SK-N-SH treated with all-trans-retinoic acid at 6 μM for 48 hours (cell line): ENCODE data around the gene GALNT12.

ENCODE experiments used
- ATAC-seq: fragments of 200-7000 bp; cut with Tn5 transposase; 3 replicates; pipeline ENCODE4 v1.9.1; 2020; ENCODE audit warnings: mild to moderate bottlenecking, moderate library complexity
- ARNTL ChIP-seq: fragments of 450-650 bp; formaldehyde crosslinking; IDR thresholded peaks from 2 replicates; pipeline ENCODE4 v1.5.0; 2020; ENCODE audit warnings: low read depth, mild to moderate bottlenecking, moderate library complexity, borderline replicate concordance
- BACH2 ChIP-seq: fragments of 250-450 bp; sonication (Bioruptor Pico); IDR thresholded peaks from 2 replicates; pipeline ENCODE4 v1.9.0; 2021; ENCODE audit warnings: mild to moderate bottlenecking, borderline replicate concordance
- CREB5 ChIP-seq: fragments of 250-450 bp; sonication (Bioruptor Pico); IDR thresholded peaks from 2 replicates; pipeline ENCODE4 v1.5.1; 2020; ENCODE audit warnings: low read depth, mild to moderate bottlenecking, moderate library complexity
- CSDC2 ChIP-seq: fragments of 250-450 bp; sonication (Bioruptor Pico); IDR thresholded peaks from 2 replicates; pipeline ENCODE4 v1.5.0; 2020; ENCODE audit warnings: mild to moderate bottlenecking, moderate library complexity
- CSRNP3 ChIP-seq: fragments of 250-450 bp; sonication (Bioruptor Pico); IDR thresholded peaks from 2 replicates; pipeline ENCODE4 v1.5.1; 2021; ENCODE audit warnings: mild to moderate bottlenecking, moderate library complexity
- ESRRG ChIP-seq: fragments of 250-450 bp; sonication (Bioruptor Pico); IDR thresholded peaks from 2 replicates; pipeline ENCODE4 v1.6.1; 2021; ENCODE audit warnings: mild to moderate bottlenecking
- GLIS3 ChIP-seq: fragments of 250-450 bp; sonication (Bioruptor Pico); IDR thresholded peaks from 2 replicates; pipeline ENCODE4 v1.5.0; 2020; ENCODE audit warnings: mild to moderate bottlenecking, moderate library complexity
- ISL1 ChIP-seq: fragments of 250-450 bp; sonication (Bioruptor Pico); IDR thresholded peaks from 2 replicates; pipeline ENCODE4 v2.1.2; 2022; ENCODE audit warnings: mild to moderate bottlenecking, moderate library complexity
- OSR1 ChIP-seq: fragments of 250-450 bp; sonication (Bioruptor Pico); IDR thresholded peaks from 2 replicates; pipeline ENCODE4 v1.8.0; 2022; ENCODE audit warnings: moderate library complexity, mild to moderate bottlenecking, inconsistent platforms
- PATZ1 ChIP-seq: fragments of 250-450 bp; sonication (Bioruptor Pico); IDR thresholded peaks from 2 replicates; pipeline ENCODE4 v1.8.0; 2020; ENCODE audit warnings: mild to moderate bottlenecking, moderate library complexity, borderline replicate concordance
- POU6F1 ChIP-seq: fragments of 250-450 bp; sonication (Bioruptor Pico); IDR thresholded peaks from 2 replicates; pipeline ENCODE4 v1.8.0; 2021; ENCODE audit warnings: low read depth, mild to moderate bottlenecking, moderate library complexity, borderline replicate concordance
- PPARA ChIP-seq: fragments of 250-450 bp; sonication (Bioruptor Pico); IDR thresholded peaks from 2 replicates; pipeline ENCODE4 v1.5.0; 2020; ENCODE audit warnings: mild to moderate bottlenecking, borderline replicate concordance
- RARB ChIP-seq: fragments of 250-450 bp; sonication (Bioruptor Pico); IDR thresholded peaks from 2 replicates; pipeline ENCODE4 v1.8.0; 2021; ENCODE audit warnings: mild to moderate bottlenecking, moderate library complexity
- SNAI2 ChIP-seq: fragments of 250-450 bp; sonication (Bioruptor Pico); IDR thresholded peaks from 2 replicates; pipeline ENCODE4 v1.5.0; 2020; ENCODE audit warnings: mild to moderate bottlenecking, moderate library complexity
- TOX ChIP-seq: fragments of 250-450 bp; sonication (Bioruptor Pico); IDR thresholded peaks from 2 replicates; pipeline ENCODE4 v1.8.0; 2021; ENCODE audit warnings: mild to moderate bottlenecking, moderate library complexity, borderline replicate concordance
- TSHZ2 ChIP-seq: fragments of 250-450 bp; sonication (Bioruptor Pico); IDR thresholded peaks from 2 replicates; pipeline ENCODE4 v1.5.0; 2020; ENCODE audit warnings: mild to moderate bottlenecking, moderate library complexity
- ZC3H10 ChIP-seq: fragments of 250-450 bp; sonication (Bioruptor Pico); IDR thresholded peaks from 2 replicates; pipeline ENCODE4 v1.5.1; 2021; ENCODE audit warnings: mild to moderate bottlenecking, moderate library complexity
- ZFP3 ChIP-seq: fragments of 250-450 bp; sonication (Bioruptor Pico); IDR thresholded peaks from 2 replicates; pipeline ENCODE4 v1.5.0; 2020; ENCODE audit warnings: mild to moderate bottlenecking, moderate library complexity
- ZFP30 ChIP-seq: fragments of 450-650 bp; formaldehyde crosslinking; IDR thresholded peaks from 2 replicates; pipeline ENCODE4 v1.5.0; 2022; ENCODE audit warnings: mild to moderate bottlenecking, moderate library complexity
- ZNF565 ChIP-seq: fragments of 450-650 bp; formaldehyde crosslinking; conservative IDR thresholded peaks from 2 replicates; pipeline ENCODE4 v1.5.0; 2020; ENCODE audit warnings: low read depth, mild to moderate bottlenecking, moderate library complexity
- ZNF70 ChIP-seq: fragments of 450-650 bp; formaldehyde crosslinking; IDR thresholded peaks from 2 replicates; pipeline ENCODE4 v1.5.0; 2020; ENCODE audit warnings: mild to moderate bottlenecking, moderate library complexity
- ZNF8 ChIP-seq: fragments of 450-650 bp; formaldehyde crosslinking; IDR thresholded peaks from 2 replicates; pipeline ENCODE4 v1.5.0; 2020; ENCODE audit warnings: mild to moderate bottlenecking, moderate library complexity

The GALNT12 gene

GRCh38 chr9:98763986-98764745, 43.3 kb upstream of the GALNT12 start:
- TF ChIP-seq ZNF565 (CRISPR knock-in tag) (no peak), ZNF70 (no peak), ZFP30 (CRISPR knock-in tag) (no peak), RARB (no peak), ZC3H10 (CRISPR knock-in tag) (no peak), SNAI2 (CRISPR knock-in tag) (no peak), CREB5 (no peak), ISL1 (CRISPR knock-in tag) (no peak), ARNTL (no peak), TOX (CRISPR knock-in tag) (no peak), BACH2 (CRISPR knock-in tag) (no peak), CSDC2 (CRISPR knock-in tag) (no peak), CSRNP3 (CRISPR knock-in tag) (no peak), OSR1 (CRISPR knock-in tag) (no peak), ZFP3 (CRISPR knock-in tag) (no peak), TSHZ2 (no peak), PPARA (CRISPR knock-in tag) (no peak)

GRCh38 chr9:98765256-98765655, 42.2 kb upstream of the GALNT12 start:
- no peak for ATAC-seq
- TF ChIP-seq ZNF8 (CRISPR knock-in tag) (no peak), ARNTL (no peak), RARB (no peak), ZC3H10 (CRISPR knock-in tag) (no peak), SNAI2 (CRISPR knock-in tag) (no peak), ZFP3 (CRISPR knock-in tag) (no peak), POU6F1 (no peak), OSR1 (CRISPR knock-in tag) (no peak)

More at GRCh38 chr9:98763986-98764745, 43.3 kb upstream of the GALNT12 start:
- ATAC-seq = no peak

GRCh38 chr9:98766586-98766985, 40.9 kb upstream of the GALNT12 start:
- no peak for ATAC-seq
- no peak for TF ChIP-seq ZNF70
- no peak for TF ChIP-seq SNAI2 (CRISPR knock-in tag)
- TF ChIP-seq ISL1 (CRISPR knock-in tag) = no peak
- no peak for TF ChIP-seq TOX (CRISPR knock-in tag)
- TF ChIP-seq OSR1 (CRISPR knock-in tag) = no peak
- no peak for TF ChIP-seq ARNTL
- TF ChIP-seq POU6F1 = no peak
- TF ChIP-seq CSRNP3 (CRISPR knock-in tag) = no peak
- TF ChIP-seq ZC3H10 (CRISPR knock-in tag) = no peak
- TF ChIP-seq ZFP3 (CRISPR knock-in tag) = no peak
- TF ChIP-seq PPARA (CRISPR knock-in tag) = no peak
- TF ChIP-seq BACH2 (CRISPR knock-in tag) = no peak
- TF ChIP-seq GLIS3 (CRISPR knock-in tag) = no peak
- no peak for TF ChIP-seq PATZ1 (CRISPR knock-in tag)
- TF ChIP-seq ZNF565 (CRISPR knock-in tag) = no peak
- no peak for TF ChIP-seq ESRRG (CRISPR knock-in tag)
- no peak for TF ChIP-seq ZFP30 (CRISPR knock-in tag)
- TF ChIP-seq RARB = no peak
